ENCODE results near the gene PNMA6F.

Gene PNMA6F

DNA sequence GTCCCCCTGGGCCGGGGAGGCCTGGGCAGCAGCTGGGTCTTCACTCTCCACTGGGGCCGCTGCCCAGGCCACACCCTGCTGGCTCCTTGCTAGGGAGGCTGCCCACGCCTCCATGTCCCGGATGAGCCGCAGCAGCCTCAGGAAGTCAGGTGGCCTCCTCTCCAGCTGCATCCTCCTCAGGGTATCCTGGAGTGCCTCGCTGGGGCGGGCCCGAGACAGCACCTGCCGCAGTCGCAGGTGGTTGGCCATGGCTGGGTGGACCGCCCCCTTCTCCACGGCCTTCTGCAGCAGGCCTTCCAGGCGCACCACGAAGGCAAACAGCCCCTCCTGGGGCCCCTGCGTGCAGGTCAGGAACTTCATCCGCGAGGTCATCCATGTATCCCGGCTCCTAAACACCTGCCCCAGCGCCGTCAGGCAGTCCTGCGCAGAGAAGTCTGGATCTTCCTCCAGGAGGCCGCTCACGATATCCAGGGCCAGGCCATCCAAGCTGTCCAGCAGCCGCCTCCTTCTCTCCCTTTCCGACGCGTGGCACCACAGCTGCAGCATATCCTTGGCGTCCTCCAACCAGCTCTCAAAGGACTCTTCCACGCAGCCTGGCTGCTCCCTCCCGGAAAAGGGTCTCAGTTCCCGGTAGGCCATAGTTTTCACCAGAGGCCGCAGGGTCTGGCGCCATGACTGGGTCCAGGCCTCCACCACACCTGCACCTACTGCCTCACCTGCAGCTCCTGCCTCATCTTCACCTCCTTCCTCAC lies 2.1 kb downstream of the PNMA6F start:
- no peak overlapping the region for H3K4me3 ChIP-seq (ENCODE audit: low read length)
- TF ChIP-seq CTCF (conservative IDR thresholded peaks at IDR 0.05; ENCODE audit: low read depth, low read length), result no peak
- no peak for DNase-seq (ENCODE audit: low read depth)

DNA sequence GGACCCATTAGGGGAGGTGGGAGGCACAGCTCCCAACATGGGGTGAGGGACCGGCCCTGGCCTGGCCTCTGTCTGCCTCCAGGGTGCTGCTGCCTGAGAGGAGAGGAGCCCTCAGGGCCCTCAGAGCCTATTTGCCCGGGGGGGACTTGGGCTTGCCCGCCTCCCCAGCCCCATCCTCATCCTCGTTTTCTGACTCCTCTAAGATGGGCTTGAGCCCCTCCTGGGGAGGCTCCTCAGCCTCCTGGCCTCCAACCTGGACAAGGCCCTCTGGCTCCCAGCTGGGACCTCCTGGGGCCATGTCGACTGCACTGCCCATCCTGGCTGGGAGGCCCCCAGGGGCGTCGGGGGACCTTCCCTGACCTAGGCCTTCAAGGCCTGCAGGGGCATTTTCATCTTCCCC lies 2.8 kb downstream of the PNMA6F start:
- DNase-seq (ENCODE audit: low read depth), result no peak
- H3K4me3 ChIP-seq (ENCODE audit: low read length), result no peak overlapping the region
- no peak for TF ChIP-seq CTCF (conservative IDR thresholded peaks at IDR 0.05; ENCODE audit: low read depth, low read length)

- no peak for TF ChIP-seq CTCF (conservative IDR thresholded peaks at IDR 0.05; ENCODE audit: low read depth, low read length)
- H3K4me3 ChIP-seq (ENCODE audit: low read length), result no peak overlapping the region
- no peak for DNase-seq (ENCODE audit: low read depth)
These were observed 3.4 kb downstream of the PNMA6F start for GRCh38 chrX:153317996-153318722.

GRCh38 chrX:153317306-153317705 lies 4.3 kb downstream of the PNMA6F start:
- TF ChIP-seq CTCF (conservative IDR thresholded peaks at IDR 0.05; ENCODE audit: low read depth, low read length), result no peak
- no peak overlapping the region for H3K4me3 ChIP-seq (ENCODE audit: low read length)
- no peak for DNase-seq (ENCODE audit: low read depth)

- H3K4me3 ChIP-seq (ENCODE audit: low read length), result no peak overlapping the region
- DNase-seq (ENCODE audit: low read depth), result no peak
- no peak for TF ChIP-seq CTCF (conservative IDR thresholded peaks at IDR 0.05; ENCODE audit: low read depth, low read length)
These were observed 8.7 kb downstream of the PNMA6F start for GRCh38 chrX:153312842-153313241.

DNA sequence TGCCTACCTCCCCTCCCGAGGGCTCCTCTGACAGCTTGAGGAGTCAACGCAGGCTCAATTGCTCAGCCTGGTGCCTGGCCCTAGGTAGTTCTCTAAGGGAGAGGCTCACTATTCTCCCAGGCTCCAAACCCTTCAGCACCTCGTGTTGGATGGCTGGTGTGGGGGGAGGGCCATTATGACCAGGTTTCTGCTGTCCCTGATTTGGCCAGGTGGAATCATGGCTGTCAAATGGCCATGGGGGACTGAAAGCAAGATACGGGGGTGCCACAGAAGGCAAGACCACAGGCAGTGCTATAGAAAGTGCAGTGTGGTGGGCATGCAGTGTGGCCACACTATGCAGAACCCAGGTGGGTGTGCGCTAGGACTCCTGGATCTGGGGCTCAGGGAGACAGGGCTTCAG lies 9.5 kb downstream of the PNMA6F start:
- no peak for DNase-seq (ENCODE audit: low read depth)
- H3K4me3 ChIP-seq (ENCODE audit: low read length), result no peak overlapping the region
- no peak for TF ChIP-seq CTCF (conservative IDR thresholded peaks at IDR 0.05; ENCODE audit: low read depth, low read length)

- no peak for DNase-seq (ENCODE audit: low read depth)
- no peak for TF ChIP-seq CTCF (conservative IDR thresholded peaks at IDR 0.05; ENCODE audit: low read depth, low read length)
- no peak overlapping the region for H3K4me3 ChIP-seq (ENCODE audit: low read length)
These were observed 10.7 kb downstream of the PNMA6F start for GRCh38 chrX:153310901-153311300.
